Calu3 (cell line): Measurements from ENCODE around the gene GCNT2. TPM values are rescaled to one million over a fixed set of nuclear protein-coding genes. Genes with fewer than 3 reads are reported as not detected.
"Not testable (repeated sequence)": the region's sequence is repeated elsewhere in the genome, so short reads cannot be mapped to it uniquely, and the experiment has no call there.

ENCODE experiments used
- BruUV-seq: library from RNA; stranded (reverse); fragments of 400-500 nt; replicated peaks from 2 replicates; lab custom pipeline; 2021; lab: Mats Ljungman, UMichigan
- CTCF ChIA-PET: fragments of 300-600 bp; sonication (Branson Sonifier 250); formaldehyde crosslinking; loops from one replicate; lab custom pipeline; 2022; ENCODE audit warnings: antibody characterized with exemption; lab: Charles Lee
- DNase-seq: peaks from one replicate; pipeline ENCODE4 v3.0.0; 2022
- H3K27ac Mint-ChIP-seq: one replicate; pipeline ENCODE4 v1.8.0; 2022; ENCODE audit warnings: mixed read lengths; ENCODE audit not compliant: unreplicated experiment
- H3K27me3 Mint-ChIP-seq: one replicate; pipeline ENCODE4 v1.8.0; 2022; ENCODE audit warnings: mixed read lengths; ENCODE audit not compliant: unreplicated experiment
- H3K36me3 Mint-ChIP-seq: one replicate; pipeline ENCODE4 v1.8.0; 2022; ENCODE audit warnings: mild to moderate bottlenecking, moderate library complexity, mixed read lengths; ENCODE audit not compliant: insufficient read depth, unreplicated experiment
- H3K4me1 Mint-ChIP-seq: one replicate; pipeline ENCODE4 v1.8.0; 2022; ENCODE audit warnings: mild to moderate bottlenecking, low read depth, mixed read lengths; ENCODE audit not compliant: unreplicated experiment
- H3K4me3 Mint-ChIP-seq: one replicate; pipeline ENCODE4 v1.8.0; 2022; ENCODE audit warnings: mild to moderate bottlenecking, low read depth, moderate library complexity, mixed read lengths; ENCODE audit not compliant: unreplicated experiment
- H3K9me3 Mint-ChIP-seq: one replicate; pipeline ENCODE4 v1.8.0; 2022; ENCODE audit warnings: low read depth, mixed read lengths; ENCODE audit not compliant: unreplicated experiment
- CTCF ChIP-seq: fragments of 200-600 bp; IDR thresholded peaks from one replicate; pipeline ENCODE4 v1.8.0; 2022; ENCODE audit warnings: antibody characterized with exemption; ENCODE audit not compliant: unreplicated experiment
- intact Hi-C: fragments of 100-400 bp; cut with micrococcal nuclease; formaldehyde crosslinking; loops from one replicate; pipeline ENCODE4 v1.10.0; 2022; ENCODE audit not compliant: unreplicated experiment
- total RNA-seq: library from RNA; stranded (reverse); gene quantifications from 2 replicates; pipeline ENCODE4 v1.2.3, GENCODE V29; 2022

Gene GCNT2
- total RNA-seq, 1 experiment from 2014 or later = 18.0 TPM

- CTCF ChIA-PET = no interaction called here
- no peak for DNase-seq
- no peaks in the 10 kb centered on the region for H3K36me3 Mint-ChIP-seq
- no TSS peak for BruUV-seq
- H3K4me1 Mint-ChIP-seq = peaks cover 12% of the 10 kb centered on the region
- TF ChIP-seq CTCF = no peak
- H3K9me3 Mint-ChIP-seq = no peaks in the 10 kb centered on the region
- H3K27me3 Mint-ChIP-seq = no peaks in the 10 kb centered on the region
- intact Hi-C loops = no loop called here
- H3K4me3 Mint-ChIP-seq = no peak overlapping the region
- no peak overlapping the region for H3K27ac Mint-ChIP-seq
These were observed 35.7 kb upstream of the GCNT2 start for GRCh38 chr6:10485406-10485805.

GRCh38 chr6:10486215-10486614 is 34.9 kb upstream of the GCNT2 start:
- no peaks in the 10 kb centered on the region for H3K36me3 Mint-ChIP-seq
- DNase-seq = no peak
- no peak overlapping the region for H3K27ac Mint-ChIP-seq
- H3K9me3 Mint-ChIP-seq = no peaks in the 10 kb centered on the region
- CTCF ChIA-PET = no interaction called here
- TF ChIP-seq CTCF = no peak
- intact Hi-C loops = no loop called here
- H3K4me1 Mint-ChIP-seq = peaks cover 4% of the 10 kb centered on the region
- H3K27me3 Mint-ChIP-seq = no peaks in the 10 kb centered on the region
- no peak overlapping the region for H3K4me3 Mint-ChIP-seq
- no TSS peak for BruUV-seq

GRCh38 chr6:10486944-10487588 is 34.1 kb upstream of the GCNT2 start:
- BruUV-seq, CTCF ChIA-PET, H3K4me3 Mint-ChIP-seq: not testable (repeated sequence)

GRCh38 chr6:10487668-10488327 is 33.4 kb upstream of the GCNT2 start:
- intact Hi-C loops = no loop called here
- no TSS peak for BruUV-seq
- H3K4me1 Mint-ChIP-seq = no peaks in the 10 kb centered on the region
- DNase-seq = no peak
- no peak overlapping the region for H3K4me3 Mint-ChIP-seq
- H3K27ac Mint-ChIP-seq = no peak overlapping the region
- H3K27me3 Mint-ChIP-seq = no peaks in the 10 kb centered on the region
- no peaks in the 10 kb centered on the region for H3K36me3 Mint-ChIP-seq
- CTCF ChIA-PET = no interaction called here
- no peaks in the 10 kb centered on the region for H3K9me3 Mint-ChIP-seq
- TF ChIP-seq CTCF = no peak

More at GRCh38 chr6:10486944-10487588, 34.1 kb upstream of the GCNT2 start:
- DNase-seq, H3K27ac Mint-ChIP-seq, H3K27me3 Mint-ChIP-seq, H3K4me1 Mint-ChIP-seq, intact Hi-C loops, H3K36me3 Mint-ChIP-seq, H3K9me3 Mint-ChIP-seq: not testable (repeated sequence)

GRCh38 chr6:10491463-10491862 is 29.7 kb upstream of the GCNT2 start:
- intact Hi-C loops = no loop called here
- no peak for TF ChIP-seq CTCF
- no peaks in the 10 kb centered on the region for H3K4me1 Mint-ChIP-seq
- H3K27ac Mint-ChIP-seq = no peak overlapping the region
- no TSS peak for BruUV-seq
- DNase-seq = no peak
- H3K4me3 Mint-ChIP-seq = no peak overlapping the region
- no peaks in the 10 kb centered on the region for H3K27me3 Mint-ChIP-seq
- CTCF ChIA-PET = no interaction called here
- no peaks in the 10 kb centered on the region for H3K36me3 Mint-ChIP-seq
- no peaks in the 10 kb centered on the region for H3K9me3 Mint-ChIP-seq

- H3K36me3 Mint-ChIP-seq, BruUV-seq, H3K4me1 Mint-ChIP-seq, H3K27ac Mint-ChIP-seq, intact Hi-C loops, CTCF ChIA-PET, H3K4me3 Mint-ChIP-seq, H3K27me3 Mint-ChIP-seq, DNase-seq, H3K9me3 Mint-ChIP-seq: not testable (repeated sequence)
These were observed 29.2 kb upstream of the GCNT2 start for GRCh38 chr6:10491905-10492304.
